ENCODE results near the gene ABCG1.

- TF ChIP-seq POLR2A (IDR thresholded peaks at IDR 0.05) (no peak), CTCF (IDR thresholded peaks at IDR 0.05) (no peak)
These were observed 9.0 kb upstream of the ABCG1 start for GRCh38 chr21:42209801-42210479.
